Measurements from ENCODE around the gene RGS7.
A peak's percentile ranks its signal among the peaks of the same experiment; 100 is the strongest.

The RGS7 gene

GRCh38 chr1:241012708-241013340 is 344.2 kb downstream of the RGS7 start:
- in situ Hi-C loops (cut with HindIII; ENCODE audit: low sequenced_read_pairs), result no loop called here
- H3K4me3 ChIP-seq (ENCODE audit: low read depth, low read length), result no peak overlapping the region
- DNase-seq (ENCODE audit: low read depth, low spot score), result no peak
- TF ChIP-seq CTCF (IDR thresholded peaks at IDR 0.05; ENCODE audit: low read depth, low read length), result no peak

- H3K4me3 ChIP-seq (ENCODE audit: low read depth, low read length), result no peak overlapping the region
- DNase-seq (ENCODE audit: low read depth, low spot score), result no peak
- TF ChIP-seq CTCF (IDR thresholded peaks at IDR 0.05; ENCODE audit: low read depth, low read length), result no peak
- in situ Hi-C loops (cut with HindIII; ENCODE audit: low sequenced_read_pairs), result no loop called here
Observed at GRCh38 chr1:241007668-241008067, 349.3 kb downstream of the RGS7 start.

DNA sequence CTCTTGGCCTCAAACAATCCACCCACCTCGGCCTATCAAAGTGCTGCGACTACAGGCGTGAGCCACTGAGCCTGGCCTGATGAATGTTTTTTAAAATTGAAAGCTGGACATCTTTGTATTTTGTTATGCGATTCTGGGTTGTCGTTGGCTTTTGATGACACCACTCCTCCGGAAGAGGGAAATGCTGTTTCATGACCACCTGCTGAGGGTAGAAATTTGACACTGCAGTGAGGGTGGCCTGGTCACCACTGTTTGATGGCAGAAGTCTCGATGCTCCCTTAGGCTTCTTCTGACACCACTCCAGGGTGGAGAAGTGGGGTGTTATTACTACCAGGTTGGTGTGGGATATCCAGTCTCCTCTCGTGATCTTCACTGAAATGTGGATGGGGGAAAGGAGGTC is 357.2 kb downstream of the RGS7 start:
- no peak for TF ChIP-seq CTCF (IDR thresholded peaks at IDR 0.05; ENCODE audit: low read depth, low read length)

GRCh38 chr1:240998441-240999015 is 358.5 kb downstream of the RGS7 start:
- DNase-seq (ENCODE audit: low read depth, low spot score), result no peak
- no peak for TF ChIP-seq CTCF (IDR thresholded peaks at IDR 0.05; ENCODE audit: low read depth, low read length)
- no peak overlapping the region for H3K4me3 ChIP-seq (ENCODE audit: low read depth, low read length)
- in situ Hi-C loops (cut with HindIII; ENCODE audit: low sequenced_read_pairs), result no loop called here

More for the DNA sequence above, 357.2 kb downstream of the RGS7 start:
- in situ Hi-C loops (cut with HindIII; ENCODE audit: low sequenced_read_pairs), result no loop called here
- H3K4me3 ChIP-seq (ENCODE audit: low read depth, low read length), result no peak overlapping the region
- no peak for DNase-seq (ENCODE audit: low read depth, low spot score)

DNA sequence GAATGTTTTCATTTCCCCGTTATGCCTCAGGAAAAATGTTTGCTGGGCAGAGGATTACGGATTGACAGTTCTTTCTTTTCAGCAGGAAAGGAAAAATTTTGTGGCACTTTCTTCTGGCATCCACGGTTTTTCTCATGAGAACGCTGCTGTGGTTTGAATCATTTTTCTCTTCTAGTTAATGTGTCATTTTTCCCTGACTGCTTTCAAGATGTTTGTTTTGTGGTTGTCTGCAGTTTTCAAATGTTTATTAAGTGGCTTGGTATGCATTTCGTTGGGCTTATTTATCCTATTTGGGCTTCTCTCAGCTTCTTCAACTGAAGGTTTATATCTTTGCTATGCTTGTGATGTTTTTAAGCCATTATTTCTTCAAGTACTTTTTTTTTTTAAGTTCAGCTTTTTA is 359.0 kb downstream of the RGS7 start:
- TF ChIP-seq CTCF (IDR thresholded peaks at IDR 0.05; ENCODE audit: low read depth, low read length), result no peak
- in situ Hi-C loops (cut with HindIII; ENCODE audit: low sequenced_read_pairs), result no loop called here
- peak; percentile 38 for DNase-seq (ENCODE audit: low read depth, low spot score)
- H3K4me3 ChIP-seq (ENCODE audit: low read depth, low read length), result no peak overlapping the region

GRCh38 chr1:240993004-240993403 is 364.0 kb downstream of the RGS7 start:
- no peak for TF ChIP-seq CTCF (IDR thresholded peaks at IDR 0.05; ENCODE audit: low read depth, low read length)
- in situ Hi-C loops (cut with HindIII; ENCODE audit: low sequenced_read_pairs), result no loop called here
- H3K4me3 ChIP-seq (ENCODE audit: low read depth, low read length), result no peak overlapping the region
- DNase-seq (ENCODE audit: low read depth, low spot score), result no peak
